Kidney (tissue), 14 donors: ENCODE measurements around the gene AIF1L. TPM values are rescaled to one million over a fixed set of nuclear protein-coding genes. Genes with fewer than 3 reads are reported as not detected.

Experiments used
- DNase-seq, 5 donors: peaks; one replicate each; pipeline ENCODE4 v3.0.0-alpha.2; 2013 to 2020
- FAIRE-seq: peaks from 2 replicates; lab custom pipeline; 2012; peaks lifted over from hg19 to GRCh38; lab: Jason Lieb, UNC
- H3K27ac ChIP-seq, 2 donors: one replicate each; pipeline ENCODE4 v1.7.0; 2013; ENCODE audit warnings: low read depth in 2 of 2, low read length in 2 of 2, inconsistent platforms in 1 of 2
- H3K27me3 ChIP-seq: one replicate; pipeline ENCODE4 v1.7.1; 2013; ENCODE audit warnings: low read length, inconsistent platforms; ENCODE audit not compliant: control insufficient read depth, insufficient read depth
- H3K36me3 ChIP-seq, 3 donors: one replicate each; pipeline versions ENCODE4 v1.7.0 to v1.7.1; 2013; ENCODE audit warnings: low read length in 3 of 3, control low read depth in 1 of 3, inconsistent platforms in 1 of 3; ENCODE audit not compliant: insufficient read depth in 3 of 3, control insufficient read depth in 2 of 3
- H3K4me1 ChIP-seq, 3 donors: one replicate each; pipeline versions ENCODE4 v1.7.0 to v1.7.1; 2013; ENCODE audit warnings: low read length in 3 of 3, inconsistent platforms in 1 of 3, low read depth in 1 of 3; ENCODE audit not compliant: control insufficient read depth in 2 of 3, insufficient read depth in 2 of 3
- H3K4me3 ChIP-seq, 3 donors: one replicate each; pipeline versions ENCODE4 v1.7.0 to v1.8.1; 2013; ENCODE audit warnings: low read length in 3 of 3, control low read depth in 1 of 3, inconsistent platforms in 1 of 3
- H3K9ac ChIP-seq, 3 donors: one replicate each; pipeline versions ENCODE4 v1.7.0 to v1.7.1; 2013; ENCODE audit warnings: low read length in 3 of 3, control low read depth in 1 of 3, inconsistent platforms in 1 of 3
- H3K9me3 ChIP-seq, 3 donors: one replicate each; pipeline versions ENCODE4 v1.7.0 to v1.7.1; 2013; ENCODE audit warnings: low read length in 3 of 3, control low read depth in 1 of 3, inconsistent platforms in 1 of 3; ENCODE audit not compliant: control insufficient read depth in 2 of 3, insufficient read depth in 1 of 3
- CTCF ChIP-seq: IDR thresholded peaks from 3 replicates; pipeline ENCODE4 v1.5.1; 2012; ENCODE audit warnings: mild to moderate bottlenecking, moderate library complexity, borderline replicate concordance; ENCODE audit not compliant: insufficient read depth; ENCODE audit errors: extremely low read depth
- intact Hi-C: fragments of 100-400 bp; cut with DNase I; formaldehyde crosslinking; loops from one replicate; pipeline ENCODE4 v1.11.1; 2022
- polyA plus RNA-seq: library from polyadenylated mRNA; stranded (reverse); fragments of 350-450 nt; fragmentation: Illumina TruSeq; extraction: RNeasy Lipid Tissue Mini Kit (QIAGEN cat#74804); gene quantifications from one replicate; pipeline ENCODE4 v1.2.3, GENCODE V29; 2014; ENCODE audit warnings: low read depth, low replicate concordance; ENCODE audit not compliant: insufficient read depth
- total RNA-seq: library from RNA; stranded (reverse); fragmentation: NEBNext Ultra II Directional; extraction: Animal tissue kit (Norgen Biotek cat#: 25700); gene quantifications from one replicate; pipeline ENCODE4 v1.2.1, GENCODE V29; 2021
- donor health status: control.
- donor health status: control.
- donor health status: control.
- donor health status: control.
- donor health status: control.
- donor health status: DM: yes; HTN: yes; CAD: no.
- donor health status: Normal renal cell carcinoma (clear cell type).

Gene AIF1L
- total and polyA plus RNA-seq, 2 donors from 2014 or later: 397 to 439 TPM

- H3K27me3 ChIP-seq: no peaks in the 10 kb centered on the region
Observed at GRCh38 chr9:131161585-131161984, 65.3 kb downstream of the AIF1L start.

GRCh38 chr9:131162886-131163285, 66.6 kb downstream of the AIF1L start:
- Histone ChIP-seq H3K4me3 (no peak overlapping the region), H3K27me3 (no peaks in the 10 kb centered on the region), H3K4me1 (no peaks in the 10 kb centered on the region), H3K9me3 (no peaks in the 10 kb centered on the region), H3K9ac (no peak overlapping the region), H3K27ac (no peak overlapping the region), H3K36me3 (peaks cover 9 to 54% (median 20%) of the 10 kb centered on the region in 3 donors)
- DNase-seq (no peak), FAIRE-seq (no peak)
- TF ChIP-seq CTCF: no peak
- intact Hi-C loops: no loop called here

More at GRCh38 chr9:131161585-131161984, 65.3 kb downstream of the AIF1L start:
- no peak for DNase-seq
- H3K9ac ChIP-seq: no peak overlapping the region
- no peak overlapping the region for H3K4me3 ChIP-seq
- intact Hi-C loops: no loop called here
- FAIRE-seq: no peak
- no peaks in the 10 kb centered on the region for H3K9me3 ChIP-seq
- H3K27ac ChIP-seq: no peak overlapping the region
- no peak for TF ChIP-seq CTCF
- H3K4me1 ChIP-seq: no peaks in the 10 kb centered on the region
- peaks cover 9 to 48% (median 20%) of the 10 kb centered on the region in 3 donors for H3K36me3 ChIP-seq

GRCh38 chr9:131165523-131165922, 69.2 kb downstream of the AIF1L start:
- peaks cover 9 to 50% (median 18%) of the 10 kb centered on the region in 3 donors for H3K36me3 ChIP-seq

More at GRCh38 chr9:131165523-131165922, 69.2 kb downstream of the AIF1L start:
- no peak overlapping the region for H3K9ac ChIP-seq
- intact Hi-C loops: no loop called here
- no peak overlapping the region for H3K4me3 ChIP-seq
- no peak for DNase-seq
- no peak for TF ChIP-seq CTCF
- H3K9me3 ChIP-seq: no peaks in the 10 kb centered on the region
- FAIRE-seq: no peak
- no peak overlapping the region for H3K27ac ChIP-seq
- H3K27me3 ChIP-seq: no peaks in the 10 kb centered on the region
- H3K4me1 ChIP-seq: no peaks in the 10 kb centered on the region
